ENCODE measurements around the gene SMCO4.

The SMCO4 gene

GRCh38 chr11:93529707-93530467, 13.3 kb downstream of the SMCO4 start:
- no peak for DNase-seq (ENCODE audit: low read depth)
- no peak overlapping the region for H3K4me3 ChIP-seq (ENCODE audit: low read depth, low read length)
- TF ChIP-seq, protein P1, sequence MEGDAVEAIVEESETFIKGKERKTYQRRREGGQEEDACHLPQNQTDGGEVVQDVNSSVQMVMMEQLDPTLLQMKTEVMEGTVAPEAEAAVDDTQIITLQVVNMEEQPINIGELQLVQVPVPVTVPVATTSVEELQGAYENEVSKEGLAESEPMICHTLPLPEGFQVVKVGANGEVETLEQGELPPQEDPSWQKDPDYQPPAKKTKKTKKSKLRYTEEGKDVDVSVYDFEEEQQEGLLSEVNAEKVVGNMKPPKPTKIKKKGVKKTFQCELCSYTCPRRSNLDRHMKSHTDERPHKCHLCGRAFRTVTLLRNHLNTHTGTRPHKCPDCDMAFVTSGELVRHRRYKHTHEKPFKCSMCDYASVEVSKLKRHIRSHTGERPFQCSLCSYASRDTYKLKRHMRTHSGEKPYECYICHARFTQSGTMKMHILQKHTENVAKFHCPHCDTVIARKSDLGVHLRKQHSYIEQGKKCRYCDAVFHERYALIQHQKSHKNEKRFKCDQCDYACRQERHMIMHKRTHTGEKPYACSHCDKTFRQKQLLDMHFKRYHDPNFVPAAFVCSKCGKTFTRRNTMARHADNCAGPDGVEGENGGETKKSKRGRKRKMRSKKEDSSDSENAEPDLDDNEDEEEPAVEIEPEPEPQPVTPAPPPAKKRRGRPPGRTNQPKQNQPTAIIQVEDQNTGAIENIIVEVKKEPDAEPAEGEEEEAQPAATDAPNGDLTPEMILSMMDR (IDR thresholded peaks at IDR 0.05; ENCODE audit: insufficient read depth, low read depth, low read length, missing control alignments), result no peak

DNA sequence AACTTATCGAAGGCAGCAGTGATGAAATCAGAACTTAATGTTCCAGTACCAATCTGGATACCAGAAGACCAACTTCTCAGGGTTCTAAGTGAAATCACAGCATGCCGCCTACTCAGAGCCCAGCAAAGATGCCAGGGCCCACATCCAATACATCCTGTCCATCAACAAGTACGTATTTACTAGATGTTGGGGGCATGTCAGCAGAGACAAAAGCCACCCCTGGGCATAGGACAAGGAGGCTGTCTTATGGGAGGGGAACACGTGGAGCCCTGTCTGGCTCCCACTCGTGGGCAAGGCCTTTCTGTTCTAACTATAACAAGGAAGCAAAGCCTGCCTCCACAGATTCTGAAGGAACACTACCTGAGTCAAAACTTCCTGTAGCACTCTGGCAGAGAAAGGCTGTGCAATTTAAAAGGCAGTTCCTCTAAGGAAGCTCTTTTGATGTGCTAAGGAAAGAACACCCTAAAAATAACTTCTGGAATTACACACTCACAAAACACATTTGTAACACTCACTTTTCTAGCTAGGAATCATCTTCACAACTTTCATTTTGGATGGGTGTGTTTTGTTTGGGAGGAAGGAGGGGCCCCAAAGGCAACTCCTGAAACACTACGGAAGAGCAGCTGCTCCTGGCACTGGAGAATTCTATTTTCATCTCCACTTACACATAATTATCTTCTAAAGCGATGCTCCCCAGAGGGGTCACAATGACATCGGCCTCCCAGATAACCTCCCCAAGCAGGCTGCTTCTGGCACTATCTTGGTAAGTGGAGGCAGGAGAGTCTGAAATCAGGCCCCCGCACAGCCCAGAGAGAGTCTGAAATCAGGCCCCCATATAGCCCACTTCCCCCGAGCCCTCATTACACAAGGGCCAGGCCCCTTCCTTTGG, 14.2 kb downstream of the SMCO4 start:
- no peak for DNase-seq (ENCODE audit: low read depth)
- TF ChIP-seq, protein P1 (IDR thresholded peaks at IDR 0.05; ENCODE audit: insufficient read depth, low read depth, low read length, missing control alignments), result no peak
- no peak overlapping the region for H3K4me3 ChIP-seq (ENCODE audit: low read depth, low read length)

DNA sequence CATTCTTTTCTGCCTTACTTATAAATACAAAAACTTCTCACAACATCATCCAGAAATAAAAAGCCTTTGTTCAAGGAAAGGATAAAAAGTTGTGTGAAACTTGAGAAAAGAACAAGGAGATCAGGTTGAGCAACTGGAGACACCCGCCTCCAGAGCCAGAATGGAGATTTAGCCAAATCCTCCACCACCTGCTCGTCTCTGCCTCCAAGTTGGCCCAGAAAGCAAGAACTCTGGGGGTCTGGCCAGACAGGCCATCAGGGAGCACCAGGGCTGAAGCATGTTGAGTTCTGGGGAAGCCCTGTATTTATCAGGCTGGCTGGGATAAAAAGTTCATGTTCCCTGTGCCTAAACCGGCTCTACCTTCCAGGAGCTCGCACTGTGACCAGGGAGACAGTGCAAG, 14.9 kb downstream of the SMCO4 start:
- DNase-seq (ENCODE audit: low read depth), result no peak
- TF ChIP-seq, protein P1 (IDR thresholded peaks at IDR 0.05; ENCODE audit: insufficient read depth, low read depth, low read length, missing control alignments), result no peak
- H3K4me3 ChIP-seq (ENCODE audit: low read depth, low read length), result no peak overlapping the region

GRCh38 chr11:93526641-93527583, 16.3 kb downstream of the SMCO4 start:
- TF ChIP-seq, protein P1 (IDR thresholded peaks at IDR 0.05; ENCODE audit: insufficient read depth, low read depth, low read length, missing control alignments), result no peak
- peak overlapping the region; percentile 2 for H3K4me3 ChIP-seq (ENCODE audit: low read depth, low read length)
- peak; percentile 51 for DNase-seq (ENCODE audit: low read depth)

DNA sequence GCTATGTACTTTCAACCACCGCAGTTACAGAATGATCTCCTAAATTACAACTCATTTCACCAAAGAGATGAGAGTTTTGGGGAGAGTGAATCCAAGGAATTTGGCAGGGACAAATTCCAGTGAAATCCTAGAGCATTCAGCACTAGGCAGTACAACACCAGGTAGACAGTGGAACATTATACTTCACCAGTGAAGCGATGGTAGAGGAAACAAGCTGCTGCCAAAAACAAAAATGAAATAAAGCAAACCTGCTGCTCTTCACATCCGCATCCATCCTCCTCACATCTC, 16.9 kb downstream of the SMCO4 start:
- TF ChIP-seq, protein P1 (IDR thresholded peaks at IDR 0.05; ENCODE audit: insufficient read depth, low read depth, low read length, missing control alignments), result no peak
- DNase-seq (ENCODE audit: low read depth), result no peak
- peak overlapping the region; percentile 2; the same call in 1 of the 2 replicates for H3K4me3 ChIP-seq (ENCODE audit: low read depth, low read length)

- peak overlapping the region; percentile 2; the same call in 1 of the 2 replicates for H3K4me3 ChIP-seq (ENCODE audit: low read depth, low read length)
- TF ChIP-seq, protein P1 (IDR thresholded peaks at IDR 0.05; ENCODE audit: insufficient read depth, low read depth, low read length, missing control alignments), result no peak
- peak; percentile 67 for DNase-seq (ENCODE audit: low read depth)
Measured at GRCh38 chr11:93525601-93526345, 17.4 kb downstream of the SMCO4 start.

Data from GM12865 (cell line).